Tibial nerve (tissue), 3 donors: Measurements from ENCODE around the gene IGHMBP2.

Experiments
- POLR2A ChIP-seq, 2 donors: fragments of 450-650 bp; IDR thresholded peaks; one replicate each; pipeline ENCODE4 v1.6.1; 2017; ENCODE audit warnings: antibody characterized with exemption in 2 of 2, mild to moderate bottlenecking in 2 of 2, moderate library complexity in 2 of 2
- TF ChIP-seq, protein P1 (sequence below), 5 experiments: fragments of 200-600 bp in 3 of 5; fragments of 450-650 bp in 2 of 5; sonication (generic) in 3 of 5; IDR thresholded peaks; one replicate each; pipeline ENCODE4 v1.5.1; 2016 to 2019; ENCODE audit warnings: antibody characterized with exemption in 5 of 5, mild to moderate bottlenecking in 3 of 5, moderate library complexity in 2 of 5

DNA sequence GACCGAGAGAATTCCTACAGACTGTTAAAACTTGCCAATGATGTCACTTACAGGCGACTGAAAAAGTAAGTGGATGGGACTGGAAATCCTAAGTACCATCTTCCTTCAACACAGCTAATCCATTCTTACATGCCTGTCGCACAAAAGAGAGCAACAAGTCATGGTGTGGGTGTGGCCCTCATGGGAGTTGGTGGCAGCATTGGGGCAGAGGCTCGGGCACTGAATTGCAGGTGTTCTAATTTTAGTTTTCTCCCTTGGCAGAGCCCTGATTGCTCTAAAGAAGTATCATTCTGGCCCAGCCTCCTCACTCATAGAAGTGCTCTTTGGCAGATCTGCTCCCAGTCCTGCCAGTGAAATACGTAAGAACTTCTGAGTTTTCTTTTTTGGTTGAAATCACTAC, 4.6 kb downstream of the IGHMBP2 start:
- TF ChIP-seq, protein P1, sequence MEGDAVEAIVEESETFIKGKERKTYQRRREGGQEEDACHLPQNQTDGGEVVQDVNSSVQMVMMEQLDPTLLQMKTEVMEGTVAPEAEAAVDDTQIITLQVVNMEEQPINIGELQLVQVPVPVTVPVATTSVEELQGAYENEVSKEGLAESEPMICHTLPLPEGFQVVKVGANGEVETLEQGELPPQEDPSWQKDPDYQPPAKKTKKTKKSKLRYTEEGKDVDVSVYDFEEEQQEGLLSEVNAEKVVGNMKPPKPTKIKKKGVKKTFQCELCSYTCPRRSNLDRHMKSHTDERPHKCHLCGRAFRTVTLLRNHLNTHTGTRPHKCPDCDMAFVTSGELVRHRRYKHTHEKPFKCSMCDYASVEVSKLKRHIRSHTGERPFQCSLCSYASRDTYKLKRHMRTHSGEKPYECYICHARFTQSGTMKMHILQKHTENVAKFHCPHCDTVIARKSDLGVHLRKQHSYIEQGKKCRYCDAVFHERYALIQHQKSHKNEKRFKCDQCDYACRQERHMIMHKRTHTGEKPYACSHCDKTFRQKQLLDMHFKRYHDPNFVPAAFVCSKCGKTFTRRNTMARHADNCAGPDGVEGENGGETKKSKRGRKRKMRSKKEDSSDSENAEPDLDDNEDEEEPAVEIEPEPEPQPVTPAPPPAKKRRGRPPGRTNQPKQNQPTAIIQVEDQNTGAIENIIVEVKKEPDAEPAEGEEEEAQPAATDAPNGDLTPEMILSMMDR (IDR thresholded peaks at IDR 0.05): no peak
- no peak for TF ChIP-seq POLR2A (IDR thresholded peaks at IDR 0.05)
